ENCODE measurements around the gene OR51A7. TPM values are rescaled to one million over a fixed set of nuclear protein-coding genes. Genes with fewer than 3 reads are reported as not detected.

The OR51A7 gene
- total and polyA plus RNA-seq, 9 of the 15 experiments (the other 6 are each of a cell fraction or from before 2014, with no cell fraction given): not detected

- no peak for TF ChIP-seq POLR3A (IDR thresholded peaks at IDR 0.05; ENCODE audit: borderline replicate concordance, extremely low read depth, insufficient read depth, insufficient read length)
- no peak for TF ChIP-seq SIRT6 (IDR thresholded peaks at IDR 0.05; ENCODE audit: low read depth, low read length)
- no peak for TF ChIP-seq EGR1 (conservative IDR thresholded peaks at IDR 0.05)
- no peak for TF ChIP-seq SMARCE1 (IDR thresholded peaks at IDR 0.05)
- TF ChIP-seq POU5F1 (IDR thresholded peaks at IDR 0.05; ENCODE audit: borderline replicate concordance, low read depth, low read length, partially characterized antibody): no peak
- no peak for TF ChIP-seq NFIC (IDR thresholded peaks at IDR 0.05)
Measured at GRCh38 chr11:4886186-4886585, 17.4 kb upstream of the OR51A7 start (continued).

GRCh38 chr11:4887591-4887990 is 16.0 kb upstream of the OR51A7 start:
- FAIRE-seq: no peak
- in situ Hi-C loops (cut with MboI): no loop called here
- no TSS peak for BruUV-seq (replicated peaks)
- no peak for TF ChIP-seq EWSR1 (IDR thresholded peaks at IDR 0.05; ENCODE audit: borderline replicate concordance, low read depth, partially characterized antibody)
- TF ChIP-seq LCOR (CRISPR knock-in tag; IDR thresholded peaks at IDR 0.05): no peak
- TF ChIP-seq SPI1 (IDR thresholded peaks at IDR 0.05; ENCODE audit: borderline replicate concordance, low read depth, low read length): no peak
- no peak for TF ChIP-seq COPS2 (conservative IDR thresholded peaks at IDR 0.05)
- TF ChIP-seq SREBF2 (CRISPR knock-in tag; IDR thresholded peaks at IDR 0.05): no peak
- no peak for TF ChIP-seq BMI1 (IDR thresholded peaks at IDR 0.05; ENCODE audit: low read length)
- no peak for TF ChIP-seq ZNF586 (CRISPR knock-in tag; conservative IDR thresholded peaks at IDR 0.05)
- TF ChIP-seq HOMEZ (CRISPR knock-in tag; IDR thresholded peaks at IDR 0.05): no peak
- no peak for TF ChIP-seq TFE3 (CRISPR knock-in tag; IDR thresholded peaks at IDR 0.05)
- no peak for TF ChIP-seq MAFG (tag; conservative IDR thresholded peaks at IDR 0.05)
- TF ChIP-seq ZNF277 (CRISPR knock-in tag; IDR thresholded peaks at IDR 0.05; ENCODE audit: borderline replicate concordance): no peak
- TF ChIP-seq HDAC3 (IDR thresholded peaks at IDR 0.05; ENCODE audit: borderline replicate concordance, partially characterized antibody): no peak
- TF ChIP-seq TBP (optimal IDR thresholded peaks at IDR 0.05; ENCODE audit: low read depth, low read length): no peak

More at GRCh38 chr11:4887591-4887990, 16.0 kb upstream of the OR51A7 start:
- Histone ChIP-seq H3K4me3 (no peak overlapping the region), H3K9me1 (ENCODE audit: control insufficient read depth, insufficient read depth, low read length) (no peaks in the 10 kb centered on the region), H3K9me3 (replicated peaks; ENCODE audit: control insufficient read depth, insufficient read depth, low read depth, low read length) (no peaks in the 10 kb centered on the region), H3K79me2 (ENCODE audit: control insufficient read depth, insufficient read depth, low read length) (no peaks in the 10 kb centered on the region), H3K9ac (ENCODE audit: insufficient read depth in 1 of 2, low read depth in 2 of 2, low read length in 2 of 2) (no peak overlapping the region), H4K20me1 (replicated peaks; ENCODE audit: control insufficient read depth, insufficient read depth, low read length) (no peaks in the 10 kb centered on the region), H2AFZ (ENCODE audit: low read depth, low read length) (no peak overlapping the region), H3K36me3 (ENCODE audit: control insufficient read depth, insufficient read depth, low read length) (no peaks in the 10 kb centered on the region), H3K4me1 (replicated peaks in 1 of 2; ENCODE audit: control insufficient read depth in 2 of 2, insufficient read depth in 2 of 2, low read length in 2 of 2) (peaks cover 2 to 24% of the 10 kb centered on the region in 2 experiments; a peak in 4 of 5 replicates), H3K27ac (ENCODE audit: extremely low read depth, low read depth, low read length) (no peak overlapping the region), H3K4me2 (ENCODE audit: insufficient read depth, low read length) (no peak overlapping the region), H3K27me3 (ENCODE audit: control insufficient read depth in 2 of 2, insufficient read depth in 2 of 2, low read length in 2 of 2) (no peaks in the 10 kb centered on the region)
- intact Hi-C loops (cut with micrococcal nuclease): no loop called here
- ChIA-PET CTCF (ENCODE audit: low intra/inter-chr PET ratio) (no interaction called here), POLR2A (interaction anchor here (0.6 kb wide), 1 partner anchor 83 kb away, joined by 4 read pairs; no protein-coding TSS in a partner anchor)
- ATAC-seq: no peak
- no peak for DNase-seq (ENCODE audit: extremely low read depth in 1 of 4, low spot score in 3 of 4)
- 0% methylated on average over 1 of the region's 1 CpG for WGBS (ENCODE audit: insufficient coverage, low coverage, missing lambda C conversion rate)

Data from K562 (cell line).